Measurements from ENCODE around the gene DDX27.

Gene DDX27

GRCh38 chr20:49259799-49260198 lies 40.6 kb downstream of the DDX27 start:
- no peak for DNase-seq (ENCODE audit: low read depth)
- TF ChIP-seq CTCF (conservative IDR thresholded peaks at IDR 0.05; ENCODE audit: low read depth, low read length) = no peak
- H3K4me3 ChIP-seq (ENCODE audit: low read depth, low read length) = no peak overlapping the region

- no peak for TF ChIP-seq CTCF (conservative IDR thresholded peaks at IDR 0.05; ENCODE audit: low read depth, low read length)
- no peak for DNase-seq (ENCODE audit: low read depth)
- H3K4me3 ChIP-seq (ENCODE audit: low read depth, low read length) = no peak overlapping the region
Measured at GRCh38 chr20:49260218-49260617, 41.0 kb downstream of the DDX27 start.

- H3K4me3 ChIP-seq (ENCODE audit: low read depth, low read length) = no peak overlapping the region
- TF ChIP-seq CTCF (conservative IDR thresholded peaks at IDR 0.05; ENCODE audit: low read depth, low read length) = no peak
- no peak for DNase-seq (ENCODE audit: low read depth)
Measured at GRCh38 chr20:49261173-49261572, 42.0 kb downstream of the DDX27 start.

GRCh38 chr20:49262444-49262843 lies 43.2 kb downstream of the DDX27 start:
- TF ChIP-seq CTCF (conservative IDR thresholded peaks at IDR 0.05; ENCODE audit: low read depth, low read length) = no peak
- no peak for DNase-seq (ENCODE audit: low read depth)
- H3K4me3 ChIP-seq (ENCODE audit: low read depth, low read length) = no peak overlapping the region

GRCh38 chr20:49267327-49267726 lies 48.1 kb downstream of the DDX27 start:
- no peak for TF ChIP-seq CTCF (conservative IDR thresholded peaks at IDR 0.05; ENCODE audit: low read depth, low read length)
- no peak for DNase-seq (ENCODE audit: low read depth)
- H3K4me3 ChIP-seq (ENCODE audit: low read depth, low read length) = no peak overlapping the region

GRCh38 chr20:49268600-49269365 lies 49.6 kb downstream of the DDX27 start:
- no peak for TF ChIP-seq CTCF (conservative IDR thresholded peaks at IDR 0.05; ENCODE audit: low read depth, low read length)
- no peak overlapping the region for H3K4me3 ChIP-seq (ENCODE audit: low read depth, low read length)
- peak; percentile 72 for DNase-seq (ENCODE audit: low read depth)

- H3K4me3 ChIP-seq (ENCODE audit: low read depth, low read length) = no peak overlapping the region
- TF ChIP-seq CTCF (conservative IDR thresholded peaks at IDR 0.05; ENCODE audit: low read depth, low read length) = no peak
- no peak for DNase-seq (ENCODE audit: low read depth)
Measured at GRCh38 chr20:49270177-49270576, 51.0 kb downstream of the DDX27 start.
